Fibroblast of lung (primary cell): ENCODE measurements around the gene CDK9. TPM values are rescaled to one million over a fixed set of nuclear protein-coding genes. Genes with fewer than 3 reads are reported as not detected.

Experiments used
- DNase-seq, 2 donors: peaks; one replicate each; pipeline versions ENCODE4 v3.0.0 to v3.0.0-alpha.2; 2010; ENCODE audit warnings: low read depth in 2 of 2
- H2AFZ ChIP-seq: 2 replicates; pipeline ENCODE4 v1.5.1; 2012; ENCODE audit warnings: low read length, control low read depth, inconsistent platforms
- H3K27ac ChIP-seq: 2 replicates; pipeline ENCODE4 v1.5.1; 2011; ENCODE audit warnings: low read length, control low read depth; ENCODE audit not compliant: insufficient read depth
- H3K27me3 ChIP-seq: 2 replicates; pipeline ENCODE4 v1.5.1; 2011; ENCODE audit warnings: mild to moderate bottlenecking, low read length; ENCODE audit not compliant: control insufficient read depth, insufficient read depth
- H3K36me3 ChIP-seq: 2 replicates; pipeline ENCODE4 v1.5.1; 2011; ENCODE audit warnings: low read length; ENCODE audit not compliant: control insufficient read depth, insufficient read depth
- H3K4me1 ChIP-seq: 2 replicates; pipeline ENCODE4 v1.5.1; 2011; ENCODE audit warnings: low read length; ENCODE audit not compliant: control insufficient read depth, insufficient read depth; ENCODE audit errors: extremely low read depth
- H3K4me2 ChIP-seq: 2 replicates; pipeline ENCODE4 v1.5.1; 2011; ENCODE audit warnings: low read length, control low read depth; ENCODE audit not compliant: insufficient read depth; ENCODE audit errors: extremely low read depth
- H3K4me3 ChIP-seq, 4 experiments: fragments of 200-600 bp in 1 of 4; sonication (generic) in 1 of 4; replicated peaks in 1 of 4; 2 replicates each; pipeline ENCODE4 v1.5.1; 2011 to 2016; ENCODE audit warnings: low read length in 4 of 4, low read depth in 3 of 4, mild to moderate bottlenecking in 3 of 4, control low read depth in 2 of 4, inconsistent platforms in 1 of 4, mixed read lengths in 1 of 4; ENCODE audit not compliant: insufficient read depth in 1 of 4; ENCODE audit errors: control extremely low read depth in 1 of 4
- H3K79me2 ChIP-seq: 2 replicates; pipeline ENCODE4 v1.5.1; 2012; ENCODE audit warnings: mild to moderate bottlenecking, low read length, inconsistent platforms; ENCODE audit not compliant: control insufficient read depth, insufficient read depth
- H3K9ac ChIP-seq: 2 replicates; pipeline ENCODE4 v1.5.1; 2011; ENCODE audit warnings: mild to moderate bottlenecking, low read length, control low read depth; ENCODE audit not compliant: insufficient read depth
- H3K9me3 ChIP-seq: 2 replicates; pipeline ENCODE4 v1.5.1; 2012; ENCODE audit warnings: low read depth, low read length; ENCODE audit not compliant: control insufficient read depth, insufficient read depth
- H4K20me1 ChIP-seq: 2 replicates; pipeline ENCODE4 v1.5.1; 2011; ENCODE audit warnings: low read length; ENCODE audit not compliant: control insufficient read depth, insufficient read depth; ENCODE audit errors: extremely low read depth
- CTCF ChIP-seq, 2 donors: IDR thresholded peaks in 1 of 2; conservative IDR thresholded peaks in 1 of 2; 1 replicate in 1 of 2; 2 replicates in 1 of 2; pipeline ENCODE4 v1.5.1; 2011 to 2012; ENCODE audit warnings: low read length in 2 of 2, control low read depth in 1 of 2, inconsistent platforms in 1 of 2, low read depth in 1 of 2, mild to moderate bottlenecking in 1 of 2
- EZH2 ChIP-seq: IDR thresholded peaks from 2 replicates; pipeline ENCODE4 v1.5.1; 2012; ENCODE audit warnings: low read length, control low read depth, mild to moderate bottlenecking; ENCODE audit errors: missing control alignments
- polyA minus RNA-seq: library from RNA; depleted of rRNA, polyadenylated mRNA; stranded (reverse); fragments of >200 nt; gene quantifications from 2 replicates; pipeline ENCODE4 v1.2.3, GENCODE V29; 2011; ENCODE audit warnings: low replicate concordance
- polyA plus RNA-seq, 2 donors: library from polyadenylated mRNA; depleted of rRNA in 1 of 2; stranded (reverse) in 1 of 2; unstranded in 1 of 2; fragments of >200 nt; gene quantifications; 2 replicates each; pipeline ENCODE4 v1.2.1, GENCODE V29; 2011 to 2012; ENCODE audit warnings: missing spikeins in 1 of 2
- total RNA-seq: library from RNA; depleted of rRNA; stranded (reverse); fragments of >200 nt; gene quantifications from 2 replicates; pipeline ENCODE4 v1.2.1, GENCODE V29; 2014

Gene CDK9
- total RNA-seq: 49.6 and 54.8 TPM in 2 replicates
- 76.6 and 82.2 TPM in 2 replicates for polyA plus RNA-seq
- 55.0 and 55.3 TPM in 2 replicates for polyA plus RNA-seq (2012)
- 48.6 and 85.8 TPM in 2 replicates for polyA minus RNA-seq

- H3K4me3 ChIP-seq: peak within 1 kb of the TSS; percentile 75 to 99 (median 91)
- H3K4me1 ChIP-seq: peaks cover 8% of the 10 kb centered on the region
- H3K9me3 ChIP-seq: no peaks in the 10 kb centered on the region
- DNase-seq: peak; percentile 85 to 89
- no peak for TF ChIP-seq CTCF (conservative IDR thresholded peaks at IDR 0.05 in 1 of 2, IDR thresholded peaks at IDR 0.05 in 1 of 2; ENCODE audit: low read depth in 1 of 2, low read length in 2 of 2)
- peak within 1 kb of the TSS; percentile 94 for H3K9ac ChIP-seq
- H3K27me3 ChIP-seq: no peaks in the 10 kb centered on the region
- no peaks in the 10 kb centered on the region for H4K20me1 ChIP-seq
- H3K79me2 ChIP-seq: peaks cover 42% of the 10 kb centered on the region
- H2AFZ ChIP-seq: peak within 1 kb of the TSS; percentile 68
- H3K36me3 ChIP-seq: peaks cover 29% of the 10 kb centered on the region
- peak within 1 kb of the TSS; percentile 89 for H3K4me2 ChIP-seq
- peak within 1 kb of the TSS; percentile 91 for H3K27ac ChIP-seq
Measured at GRCh38 chr9:127785933-127786772, at the start of gene CDK9. CDK9 (plus strand) TSS chr9:127786034; CDS start chr9:127786149, 115 bp downstream.

DNA sequence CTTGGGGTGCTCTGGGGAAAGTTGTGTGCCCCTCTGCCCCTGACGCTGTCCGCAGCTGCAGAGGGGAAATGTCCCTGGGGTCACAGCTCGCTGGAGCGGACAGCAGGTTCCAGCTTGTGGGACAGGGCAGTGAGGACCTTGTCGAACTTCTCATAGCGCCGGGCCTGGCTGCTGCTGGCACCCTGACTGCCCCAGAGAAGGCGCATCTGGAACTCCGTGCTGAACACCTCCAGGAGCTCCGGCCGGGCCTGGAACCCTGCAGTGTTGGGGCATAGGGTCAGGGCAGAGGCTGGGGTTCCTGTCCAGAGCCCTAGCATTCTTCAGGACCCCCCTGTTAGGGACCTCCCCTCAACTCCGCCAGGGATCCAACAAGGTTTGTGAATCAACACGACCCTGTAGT lies 47.2 kb upstream of the CDK9 start:
- H3K4me1 ChIP-seq: peaks cover 17% of the 10 kb centered on the region
- no peaks in the 10 kb centered on the region for H3K36me3 ChIP-seq
- H3K4me2 ChIP-seq: no peak overlapping the region
- no peak for DNase-seq
- H3K27ac ChIP-seq: no peak overlapping the region
- H2AFZ ChIP-seq: no peak overlapping the region
- no peaks in the 10 kb centered on the region for H3K79me2 ChIP-seq
- no peaks in the 10 kb centered on the region for H3K9me3 ChIP-seq
- no peak overlapping the region for H3K4me3 ChIP-seq
- no peaks in the 10 kb centered on the region for H3K27me3 ChIP-seq
- no peaks in the 10 kb centered on the region for H4K20me1 ChIP-seq
- H3K9ac ChIP-seq: no peak overlapping the region
- TF ChIP-seq CTCF (conservative IDR thresholded peaks at IDR 0.05 in 1 of 2, IDR thresholded peaks at IDR 0.05 in 1 of 2; ENCODE audit: low read depth in 1 of 2, low read length in 2 of 2): no peak
- no peak for TF ChIP-seq EZH2

- H3K27me3 ChIP-seq: no peaks in the 10 kb centered on the region
- no peak for TF ChIP-seq CTCF (conservative IDR thresholded peaks at IDR 0.05 in 1 of 2, IDR thresholded peaks at IDR 0.05 in 1 of 2; ENCODE audit: low read depth in 1 of 2, low read length in 2 of 2)
- H3K4me1 ChIP-seq: peaks cover 13% of the 10 kb centered on the region
- H4K20me1 ChIP-seq: no peaks in the 10 kb centered on the region
- H3K9ac ChIP-seq: no peak overlapping the region
- no peaks in the 10 kb centered on the region for H3K9me3 ChIP-seq
- no peak overlapping the region for H2AFZ ChIP-seq
- H3K36me3 ChIP-seq: no peaks in the 10 kb centered on the region
- H3K4me3 ChIP-seq: no peak overlapping the region
- H3K4me2 ChIP-seq: no peak overlapping the region
- H3K79me2 ChIP-seq: no peaks in the 10 kb centered on the region
- peak overlapping the region; percentile 30 for H3K27ac ChIP-seq
- DNase-seq: no peak
Measured at GRCh38 chr9:127739614-127740330, 46.1 kb upstream of the CDK9 start.
